MM.1S (cell line): Measurements from ENCODE around the gene KCNC1.

Experiments used
- DNase-seq: peaks from one replicate; pipeline ENCODE4 v3.0.0-alpha.2; 2015
- H2AFZ ChIP-seq: fragments of 300-600 bp; sonication (generic); 2 replicates; pipeline ENCODE4 v1.6.0; 2016; ENCODE audit warnings: antibody characterized with exemption, low read length
- H3F3A ChIP-seq: fragments of 300-600 bp; sonication (generic); 2 replicates; pipeline ENCODE4 v1.6.1; 2016; ENCODE audit warnings: mild to moderate bottlenecking, antibody characterized with exemption, low read length, moderate library complexity, mixed read lengths; ENCODE audit not compliant: insufficient read depth
- H3K27ac ChIP-seq: fragments of 300-600 bp; sonication (generic); 2 replicates; pipeline ENCODE4 v1.5.1; 2016; ENCODE audit warnings: mild to moderate bottlenecking, low read length
- H3K27me3 ChIP-seq: fragments of 300-600 bp; sonication (generic); replicated peaks from 2 replicates; pipeline ENCODE4 v1.6.0; 2016; ENCODE audit warnings: low read length; ENCODE audit not compliant: insufficient read depth
- H3K36me3 ChIP-seq: fragments of 300-600 bp; sonication (generic); replicated peaks from 2 replicates; pipeline ENCODE4 v1.6.1; 2016; ENCODE audit warnings: mild to moderate bottlenecking, low read length, mixed read lengths; ENCODE audit not compliant: insufficient read depth
- H3K4me1 ChIP-seq: fragments of 300-600 bp; sonication (generic); 2 replicates; pipeline ENCODE4 v1.6.1; 2016; ENCODE audit warnings: low read length, mixed read lengths
- H3K4me2 ChIP-seq: fragments of 300-600 bp; sonication (generic); 2 replicates; pipeline ENCODE4 v1.6.0; 2016; ENCODE audit warnings: low read depth, low read length
- H3K4me3 ChIP-seq: fragments of 300-600 bp; sonication (generic); 2 replicates; pipeline ENCODE4 v1.5.1; 2016; ENCODE audit warnings: low read length, mixed read lengths
- H3K79me2 ChIP-seq: fragments of 300-600 bp; sonication (generic); 2 replicates; pipeline ENCODE4 v1.6.1; 2016; ENCODE audit warnings: mixed run types, low read length, mixed read lengths
- H3K9ac ChIP-seq: fragments of 300-600 bp; sonication (generic); 2 replicates; pipeline ENCODE4 v1.6.1; 2016; ENCODE audit warnings: low read length, mixed read lengths
- H3K9me2 ChIP-seq: fragments of 300-600 bp; sonication (generic); replicated peaks from 2 replicates; pipeline ENCODE4 v1.6.1; 2016; ENCODE audit warnings: mild to moderate bottlenecking, low read length, mixed read lengths; ENCODE audit not compliant: insufficient read depth
- H3K9me3 ChIP-seq: fragments of 300-600 bp; sonication (generic); replicated peaks from 2 replicates; pipeline ENCODE4 v1.6.1; 2016; ENCODE audit warnings: mild to moderate bottlenecking, low read length, mixed read lengths; ENCODE audit not compliant: insufficient read depth
- H4K20me1 ChIP-seq: fragments of 300-600 bp; sonication (generic); 2 replicates; pipeline ENCODE4 v1.6.1; 2016; ENCODE audit warnings: mild to moderate bottlenecking, low read length, moderate library complexity, mixed read lengths; ENCODE audit not compliant: insufficient read depth
- CTCF ChIP-seq: fragments of 300-600 bp; sonication (generic); IDR thresholded peaks from 2 replicates; pipeline ENCODE4 v1.5.1; 2016; ENCODE audit warnings: antibody characterized with exemption, low read length, mixed read lengths
- EZH2 ChIP-seq: fragments of 300-600 bp; sonication (generic); optimal IDR thresholded peaks from 2 replicates; pipeline ENCODE3; 2017; ENCODE audit warnings: low read depth, mild to moderate bottlenecking, antibody characterized with exemption, low read length, mixed read lengths
- EZH2phosphoT487 ChIP-seq: fragments of 300-600 bp; sonication (generic); IDR thresholded peaks from 2 replicates; pipeline ENCODE4 v1.6.1; 2018; ENCODE audit warnings: antibody characterized with exemption, low read length

Gene KCNC1

GRCh38 chr11:17812865-17813187 lies 78.2 kb downstream of the KCNC1 start:
- Histone ChIP-seq H3K9me2 (no peaks in the 10 kb centered on the region), H4K20me1 (no peaks in the 10 kb centered on the region), H3K4me2 (no peak overlapping the region), H3K27ac (no peak overlapping the region), H3F3A (no peaks in the 10 kb centered on the region), H3K4me3 (no peak overlapping the region), H2AFZ (no peak overlapping the region), H3K9me3 (no peaks in the 10 kb centered on the region), H3K27me3 (no peaks in the 10 kb centered on the region), H3K79me2 (no peaks in the 10 kb centered on the region), H3K4me1 (no peaks in the 10 kb centered on the region), H3K9ac (no peak overlapping the region), H3K36me3 (no peaks in the 10 kb centered on the region)
- DNase-seq = no peak
- no peak for TF ChIP-seq EZH2
- no peak for TF ChIP-seq EZH2phosphoT487
- TF ChIP-seq CTCF = no peak

GRCh38 chr11:17813391-17814059 lies 78.9 kb downstream of the KCNC1 start:
- H2AFZ ChIP-seq = no peak overlapping the region
- no peak overlapping the region for H3K4me2 ChIP-seq
- no peak for DNase-seq
- no peak overlapping the region for H3K27ac ChIP-seq
- H3K4me1 ChIP-seq = no peaks in the 10 kb centered on the region
- H3K9me3 ChIP-seq = no peaks in the 10 kb centered on the region
- no peaks in the 10 kb centered on the region for H4K20me1 ChIP-seq
- no peaks in the 10 kb centered on the region for H3F3A ChIP-seq
- no peak for TF ChIP-seq EZH2phosphoT487
- no peak for TF ChIP-seq EZH2
- TF ChIP-seq CTCF = no peak
- no peaks in the 10 kb centered on the region for H3K9me2 ChIP-seq
- H3K36me3 ChIP-seq = no peaks in the 10 kb centered on the region
- H3K27me3 ChIP-seq = no peaks in the 10 kb centered on the region
- no peak overlapping the region for H3K9ac ChIP-seq
- no peaks in the 10 kb centered on the region for H3K79me2 ChIP-seq
- no peak overlapping the region for H3K4me3 ChIP-seq

- H3K27ac ChIP-seq = no peak overlapping the region
- no peak overlapping the region for H3K9ac ChIP-seq
- no peaks in the 10 kb centered on the region for H4K20me1 ChIP-seq
- H3K4me2 ChIP-seq = no peak overlapping the region
- H3K4me3 ChIP-seq = no peak overlapping the region
- H3K79me2 ChIP-seq = no peaks in the 10 kb centered on the region
- no peaks in the 10 kb centered on the region for H3K27me3 ChIP-seq
- DNase-seq = no peak
- no peaks in the 10 kb centered on the region for H3K9me3 ChIP-seq
- no peaks in the 10 kb centered on the region for H3K4me1 ChIP-seq
- no peak for TF ChIP-seq CTCF
- TF ChIP-seq EZH2phosphoT487 = no peak
- TF ChIP-seq EZH2 = no peak
- no peaks in the 10 kb centered on the region for H3F3A ChIP-seq
- H3K9me2 ChIP-seq = no peaks in the 10 kb centered on the region
- H3K36me3 ChIP-seq = no peaks in the 10 kb centered on the region
- no peak overlapping the region for H2AFZ ChIP-seq
Measured at GRCh38 chr11:17814546-17814945, 80.0 kb downstream of the KCNC1 start.
